Activated T-cell treated with anti-CD3 and anti-CD28 coated beads, Interleukin-2, amount 50 U/mL, for 72 hours (primary cell): ENCODE measurements around the gene PCDHB13. TPM values are rescaled to one million over a fixed set of nuclear protein-coding genes. Genes with fewer than 3 reads are reported as not detected.
"Not testable (repeated sequence)": the region's sequence is repeated elsewhere in the genome, so short reads cannot be mapped to it uniquely, and the experiment has no call there.

Experiments
- ATAC-seq, 2 donors: fragments of 150-1000 bp; cut with Tn5 transposase; replicated peaks in 1 of 2; 2 replicates each; pipeline ENCODE4 v1.10.0; 2021; ENCODE audit warnings: moderate library complexity in 2 of 2, mild to moderate bottlenecking in 1 of 2
- DNase-seq, 2 donors: peaks; one replicate each; pipeline ENCODE4 v3.0.0; 2021 to 2022; ENCODE audit warnings: mixed read lengths in 1 of 2
- H3K27ac Mint-ChIP-seq: one replicate; pipeline ENCODE4 v1.8.0; 2022; ENCODE audit warnings: mild to moderate bottlenecking, moderate library complexity, mixed read lengths
- H3K27me3 Mint-ChIP-seq: one replicate; pipeline ENCODE4 v1.8.0; 2022; ENCODE audit warnings: low read depth, mixed read lengths
- H3K36me3 Mint-ChIP-seq, 2 donors: one replicate each; pipeline ENCODE4 v1.8.0; 2022; ENCODE audit warnings: mixed read lengths in 2 of 2, mild to moderate bottlenecking in 1 of 2; ENCODE audit not compliant: insufficient read depth in 2 of 2
- H3K4me1 Mint-ChIP-seq: one replicate; pipeline ENCODE4 v1.8.0; 2022; ENCODE audit warnings: low read depth, mixed read lengths
- H3K4me3 Mint-ChIP-seq, 2 donors: one replicate each; pipeline ENCODE4 v1.8.0; 2022; ENCODE audit warnings: mild to moderate bottlenecking in 2 of 2, mixed read lengths in 2 of 2, moderate library complexity in 2 of 2
- H3K9me3 Mint-ChIP-seq, 2 donors: one replicate each; pipeline ENCODE4 v1.8.0; 2022; ENCODE audit warnings: mixed read lengths in 2 of 2
- total RNA-seq, 2 donors: library from RNA; stranded (reverse); gene quantifications; one replicate each; pipeline ENCODE4 v1.2.3, GENCODE V29; 2022

Gene PCDHB13
- total RNA-seq, 2 donors from 2014 or later: not detected

DNA sequence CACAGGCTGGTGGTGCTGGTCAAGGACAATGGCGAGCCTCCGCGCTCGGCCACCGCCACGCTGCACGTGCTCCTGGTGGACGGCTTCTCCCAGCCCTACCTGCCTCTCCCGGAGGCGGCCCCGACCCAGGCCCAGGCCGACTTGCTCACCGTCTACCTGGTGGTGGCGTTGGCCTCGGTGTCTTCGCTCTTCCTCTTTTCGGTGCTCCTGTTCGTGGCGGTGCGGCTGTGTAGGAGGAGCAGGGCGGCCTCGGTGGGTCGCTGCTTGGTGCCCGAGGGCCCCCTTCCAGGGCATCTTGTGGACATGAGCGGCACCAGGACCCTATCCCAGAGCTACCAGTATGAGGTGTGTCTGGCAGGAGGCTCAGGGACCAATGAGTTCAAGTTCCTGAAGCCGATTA is 2.3 kb downstream of the PCDHB13 start:
- not testable (repeated sequence) for H3K27ac Mint-ChIP-seq, DNase-seq, H3K4me3 Mint-ChIP-seq, ATAC-seq, H3K4me1 Mint-ChIP-seq
- H3K27me3 Mint-ChIP-seq: peaks cover 24% of the 10 kb centered on the region
- H3K9me3 Mint-ChIP-seq: peaks cover 7 to 16% of the 10 kb centered on the region in 2 donors
- peaks cover 11 to 12% of the 10 kb centered on the region in 2 donors for H3K36me3 Mint-ChIP-seq

DNA sequence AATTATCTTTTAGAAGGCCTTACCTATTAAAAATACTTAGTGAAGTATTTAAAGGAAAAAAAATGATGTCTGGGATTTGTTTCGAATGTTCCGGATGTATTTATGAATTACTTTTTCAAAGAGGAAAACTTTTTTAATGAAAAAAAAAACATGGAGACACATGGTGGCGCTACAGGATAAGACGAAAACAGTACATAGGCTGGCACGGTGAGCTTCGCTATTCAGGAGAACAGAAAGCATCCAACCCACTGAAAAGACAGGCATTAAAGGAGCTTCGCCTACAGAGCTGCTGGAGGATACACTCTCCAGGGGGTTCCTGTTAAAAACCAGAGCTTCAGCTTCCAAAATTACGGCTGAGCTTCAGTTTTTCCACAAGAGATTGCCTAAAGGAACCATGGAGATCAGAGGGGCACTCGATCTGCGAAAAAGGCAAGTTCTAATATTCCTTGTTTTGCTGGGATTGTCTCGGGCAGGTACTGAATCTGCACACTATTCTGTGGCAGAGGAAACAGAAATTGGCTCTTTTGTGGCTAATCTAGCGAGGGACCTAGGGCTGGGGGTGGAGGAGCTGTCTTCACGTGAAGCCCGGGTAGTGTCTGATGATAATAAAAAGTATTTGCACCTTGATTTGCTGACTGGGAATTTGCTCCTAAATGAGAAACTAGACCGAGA is 9.5 kb downstream of the PCDHB13 start, which contains the start of gene PCDHB14:
PCDHB14 (plus strand) TSS at position 232 of the 672 bp plus-strand sequence; CDS start at position 395, 163 bp downstream.
- Mint-ChIP-seq H3K9me3 (peaks cover under 1 to 11% of the 10 kb centered on the region in 2 donors), H3K4me3 (peak within 1 kb of the TSS; percentile 5 to 23), H3K27ac (no peak within 1 kb of the TSS), H3K27me3 (peaks cover 15% of the 10 kb centered on the region), H3K36me3 (peaks cover 3 to 7% of the 10 kb centered on the region in 2 donors), H3K4me1 (no peaks in the 10 kb centered on the region)
- no peak for ATAC-seq
- no peak for DNase-seq

DNA sequence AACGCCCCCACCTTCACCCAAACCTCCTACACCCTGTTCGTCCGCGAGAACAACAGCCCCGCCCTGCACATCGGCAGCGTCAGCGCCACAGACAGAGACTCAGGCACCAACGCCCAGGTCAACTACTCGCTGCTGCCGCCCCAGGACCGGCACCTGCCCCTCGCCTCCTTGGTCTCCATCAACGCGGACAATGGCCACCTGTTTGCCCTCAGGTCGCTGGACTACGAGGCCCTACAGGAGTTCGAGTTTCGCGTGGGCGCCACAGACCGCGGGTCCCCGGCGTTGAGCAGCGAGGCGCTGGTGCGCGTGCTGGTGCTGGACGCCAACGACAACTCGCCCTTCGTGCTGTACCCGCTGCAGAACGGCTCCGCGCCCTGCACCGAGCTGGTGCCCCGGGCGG is 11.1 kb downstream of the PCDHB13 start:
- not testable (repeated sequence) for H3K36me3 Mint-ChIP-seq, H3K27ac Mint-ChIP-seq, H3K4me1 Mint-ChIP-seq, H3K9me3 Mint-ChIP-seq, ATAC-seq, DNase-seq, H3K4me3 Mint-ChIP-seq
- H3K27me3 Mint-ChIP-seq: peaks cover 15% of the 10 kb centered on the region

DNA sequence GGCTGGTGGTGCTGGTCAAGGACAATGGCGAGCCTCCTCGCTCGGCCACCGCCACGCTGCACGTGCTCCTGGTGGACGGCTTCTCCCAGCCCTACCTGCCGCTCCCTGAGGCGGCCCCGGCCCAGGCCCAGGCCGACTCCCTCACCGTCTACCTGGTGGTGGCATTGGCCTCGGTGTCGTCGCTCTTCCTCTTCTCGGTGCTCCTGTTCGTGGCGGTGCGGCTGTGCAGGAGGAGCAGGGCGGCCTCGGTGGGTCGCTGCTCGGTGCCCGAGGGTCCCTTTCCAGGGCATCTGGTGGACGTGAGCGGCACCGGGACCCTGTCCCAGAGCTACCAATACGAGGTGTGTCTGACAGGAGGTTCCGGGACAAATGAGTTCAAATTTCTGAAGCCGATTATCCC is 11.7 kb downstream of the PCDHB13 start:
- not testable (repeated sequence) for H3K36me3 Mint-ChIP-seq, H3K27ac Mint-ChIP-seq, DNase-seq, H3K9me3 Mint-ChIP-seq, H3K4me1 Mint-ChIP-seq, ATAC-seq, H3K4me3 Mint-ChIP-seq
- peaks cover 15% of the 10 kb centered on the region for H3K27me3 Mint-ChIP-seq

DNA sequence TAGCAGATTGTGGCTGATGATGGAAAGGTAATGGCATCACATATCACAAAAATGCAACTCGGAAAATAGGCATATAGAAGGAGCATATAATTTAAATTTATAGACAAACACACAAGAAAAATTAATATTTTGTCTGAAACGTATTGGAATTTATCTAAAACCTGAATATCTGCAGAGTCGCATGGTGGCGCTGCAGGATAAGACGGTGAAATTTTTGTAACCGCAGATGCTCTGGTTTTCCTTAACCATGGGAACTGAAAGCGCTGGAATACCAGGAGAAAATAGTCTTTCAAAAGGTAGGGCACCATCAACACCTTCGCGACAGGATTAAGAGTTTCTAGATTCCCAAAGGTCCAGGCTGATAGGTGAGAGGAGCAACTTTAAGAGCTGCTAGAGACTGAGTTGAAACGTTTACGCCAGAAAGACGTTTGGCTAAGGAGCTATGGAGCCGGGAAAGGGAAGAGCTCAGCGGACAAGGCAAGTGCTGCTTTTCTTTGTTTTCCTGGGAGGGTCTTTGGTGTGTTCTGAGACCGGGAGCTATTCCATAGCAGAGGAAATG is 20.5 kb downstream of the PCDHB13 start:
- Mint-ChIP-seq H3K27ac (no peak overlapping the region), H3K4me1 (no peaks in the 10 kb centered on the region), H3K36me3 (peaks cover 6 to 9% of the 10 kb centered on the region in 2 donors), H3K9me3 (peaks cover 8 to 15% of the 10 kb centered on the region in 2 donors), H3K27me3 (peaks cover 10% of the 10 kb centered on the region), H3K4me3 (no peak overlapping the region)
- ATAC-seq (no peak), DNase-seq (no peak)

DNA sequence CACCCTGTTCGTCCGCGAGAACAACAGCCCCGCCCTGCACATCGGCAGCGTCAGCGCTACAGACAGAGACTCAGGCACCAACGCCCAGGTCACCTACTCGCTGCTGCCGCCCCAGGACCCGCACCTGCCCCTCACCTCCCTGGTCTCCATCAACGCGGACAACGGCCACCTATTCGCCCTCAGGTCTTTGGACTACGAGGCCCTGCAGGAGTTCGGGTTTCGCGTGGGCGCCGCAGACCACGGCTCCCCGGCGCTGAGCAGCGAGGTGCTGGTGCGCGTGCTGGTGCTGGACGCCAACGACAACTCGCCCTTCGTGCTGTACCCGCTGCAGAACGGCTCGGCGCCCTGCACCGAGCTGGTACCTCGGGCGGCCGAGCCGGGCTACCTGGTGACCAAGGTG is 22.2 kb downstream of the PCDHB13 start:
- not testable (repeated sequence) for ATAC-seq, H3K4me1 Mint-ChIP-seq, H3K4me3 Mint-ChIP-seq, DNase-seq, H3K27ac Mint-ChIP-seq
- H3K9me3 Mint-ChIP-seq: peaks cover 10 to 21% of the 10 kb centered on the region in 2 donors
- H3K27me3 Mint-ChIP-seq: peaks cover 17% of the 10 kb centered on the region
- H3K36me3 Mint-ChIP-seq: peaks cover 10 to 13% of the 10 kb centered on the region in 2 donors

DNA sequence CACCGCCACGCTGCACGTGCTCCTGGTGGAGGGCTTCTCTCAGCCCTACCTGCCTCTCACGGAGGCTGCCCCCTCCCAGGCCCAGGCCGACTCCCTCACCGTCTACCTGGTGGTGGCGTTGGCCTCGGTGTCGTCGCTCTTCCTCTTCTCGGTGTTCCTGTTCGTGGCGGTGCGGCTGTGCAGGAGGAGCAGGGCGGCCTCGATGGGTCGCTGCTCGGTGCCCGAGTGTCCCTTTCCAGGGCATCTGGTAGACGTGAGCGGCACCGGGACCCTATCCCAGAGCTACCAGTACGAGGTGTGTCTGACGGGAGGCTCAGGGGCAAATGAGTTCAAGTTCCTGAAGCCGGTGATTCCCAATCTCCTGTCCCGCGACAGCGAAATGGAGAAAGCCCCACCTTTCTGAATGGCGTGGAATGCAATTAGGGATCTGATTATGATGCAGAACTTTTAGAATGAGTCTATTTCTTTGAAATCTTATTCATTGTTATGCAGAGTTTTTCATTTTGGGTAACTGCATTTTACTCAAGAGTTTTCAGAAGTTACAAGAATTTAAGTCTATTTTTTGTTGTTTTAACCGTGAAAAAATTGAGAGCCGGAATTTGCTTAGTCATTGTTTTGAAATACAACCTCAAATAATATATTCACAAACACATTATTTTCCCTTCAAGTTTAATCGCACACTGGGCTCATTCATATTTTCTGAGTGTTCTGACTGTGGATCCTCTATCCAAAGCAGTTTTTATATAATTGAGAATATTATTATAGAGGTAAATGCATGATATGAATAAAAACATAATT is 23.0 kb downstream of the PCDHB13 start:
- Mint-ChIP-seq H3K36me3 (peaks cover 12 to 14% of the 10 kb centered on the region in 2 donors), H3K27me3 (peaks cover 18% of the 10 kb centered on the region), H3K4me3 (no peak overlapping the region), H3K9me3 (peaks cover 11 to 19% of the 10 kb centered on the region in 2 donors), H3K4me1 (no peaks in the 10 kb centered on the region), H3K27ac (no peak overlapping the region)
- ATAC-seq (no peak), DNase-seq (no peak)

DNA sequence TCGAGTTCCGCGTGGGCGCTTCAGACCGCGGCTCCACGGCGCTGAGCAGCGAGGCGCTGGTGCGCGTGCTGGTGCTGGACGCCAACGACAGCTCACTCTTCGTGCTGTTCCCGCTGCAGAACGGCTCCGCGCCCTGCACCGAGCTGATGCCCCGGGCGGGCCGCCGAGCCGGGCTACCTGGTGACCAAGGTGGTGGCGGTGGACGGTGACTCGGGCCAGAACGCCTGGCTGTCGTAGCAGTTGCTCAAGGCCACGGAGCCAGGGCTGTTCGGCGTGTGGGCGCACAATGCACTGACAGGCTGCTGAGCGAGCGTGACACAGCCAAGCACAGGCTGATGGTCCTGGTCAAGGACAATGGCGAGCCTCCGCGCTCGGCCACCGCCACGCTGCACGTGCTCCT is 27.8 kb downstream of the PCDHB13 start:
- no peak for DNase-seq
- Mint-ChIP-seq H3K27me3 (peaks cover 42% of the 10 kb centered on the region), H3K36me3 (peaks cover 10 to 26% of the 10 kb centered on the region in 2 donors), H3K4me1 (no peaks in the 10 kb centered on the region), H3K9me3 (peaks cover 10 to 18% of the 10 kb centered on the region in 2 donors), H3K27ac (no peak overlapping the region), H3K4me3 (no peak overlapping the region)
- no peak for ATAC-seq

DNA sequence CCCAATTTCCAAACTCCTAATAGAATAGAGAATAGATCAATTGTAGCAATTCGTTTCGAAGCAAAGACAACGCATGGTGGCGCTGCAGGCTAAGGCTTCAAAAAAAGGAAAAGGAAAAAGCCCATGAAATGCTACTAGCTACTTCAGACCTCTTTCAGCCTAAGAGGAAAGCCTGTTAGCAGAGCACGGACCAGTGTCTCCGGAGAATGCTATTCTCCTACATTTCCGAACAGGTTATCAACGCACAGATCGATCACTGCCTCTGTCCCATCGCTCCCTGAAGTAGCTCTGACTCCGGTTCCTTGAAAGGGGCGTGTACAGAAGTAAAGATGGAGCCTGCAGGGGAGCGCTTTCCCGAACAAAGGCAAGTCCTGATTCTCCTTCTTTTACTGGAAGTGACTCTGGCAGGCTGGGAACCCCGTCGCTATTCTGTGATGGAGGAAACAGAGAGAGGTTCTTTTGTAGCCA is 31.6 kb downstream of the PCDHB13 start, which contains the start of gene PCDHB15:
PCDHB15 (plus strand) TSS at position 146 of the 468 bp plus-strand sequence; CDS start at position 330, 184 bp downstream.
- peaks cover 17 to 30% of the 10 kb centered on the region in 2 donors for H3K9me3 Mint-ChIP-seq
- peak within 1 kb of the TSS in 1 of 2 donors; percentile 14 for H3K4me3 Mint-ChIP-seq
- DNase-seq (peak; percentile 8 to 19), ATAC-seq (no peak)
- H3K36me3 Mint-ChIP-seq: peaks cover 22 to 30% of the 10 kb centered on the region in 2 donors
- H3K27ac Mint-ChIP-seq: no peak within 1 kb of the TSS
- H3K4me1 Mint-ChIP-seq: no peaks in the 10 kb centered on the region
- peaks cover 33% of the 10 kb centered on the region for H3K27me3 Mint-ChIP-seq

DNA sequence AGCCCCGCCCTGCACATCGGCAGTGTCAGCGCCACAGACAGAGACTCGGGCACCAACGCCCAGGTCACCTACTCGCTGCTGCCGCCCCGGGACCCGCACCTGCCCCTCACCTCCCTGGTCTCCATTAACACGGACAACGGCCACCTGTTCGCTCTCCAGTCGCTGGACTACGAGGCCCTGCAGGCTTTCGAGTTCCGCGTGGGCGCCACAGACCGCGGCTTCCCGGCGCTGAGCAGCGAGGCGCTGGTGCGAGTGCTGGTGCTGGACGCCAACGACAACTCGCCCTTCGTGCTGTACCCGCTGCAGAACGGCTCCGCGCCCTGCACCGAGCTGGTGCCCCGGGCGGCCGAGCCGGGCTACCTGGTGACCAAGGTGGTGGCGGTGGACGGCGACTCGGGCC is 33.3 kb downstream of the PCDHB13 start:
- DNase-seq, H3K4me1 Mint-ChIP-seq, H3K27ac Mint-ChIP-seq, ATAC-seq, H3K4me3 Mint-ChIP-seq: not testable (repeated sequence)
- H3K9me3 Mint-ChIP-seq: peaks cover 14 to 26% of the 10 kb centered on the region in 2 donors
- H3K27me3 Mint-ChIP-seq: peaks cover 23% of the 10 kb centered on the region
- peaks cover 13 to 22% of the 10 kb centered on the region in 2 donors for H3K36me3 Mint-ChIP-seq

DNA sequence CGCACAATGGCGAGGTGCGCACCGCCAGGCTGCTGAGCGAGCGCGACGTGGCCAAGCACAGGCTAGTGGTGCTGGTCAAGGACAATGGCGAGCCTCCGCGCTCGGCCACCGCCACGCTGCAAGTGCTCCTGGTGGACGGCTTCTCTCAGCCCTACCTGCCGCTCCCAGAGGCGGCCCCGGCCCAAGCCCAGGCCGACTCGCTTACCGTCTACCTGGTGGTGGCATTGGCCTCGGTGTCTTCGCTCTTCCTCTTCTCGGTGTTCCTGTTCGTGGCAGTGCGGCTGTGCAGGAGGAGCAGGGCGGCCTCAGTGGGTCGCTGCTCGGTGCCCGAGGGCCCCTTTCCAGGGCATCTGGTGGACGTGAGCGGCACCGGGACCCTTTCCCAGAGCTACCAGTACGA is 33.7 kb downstream of the PCDHB13 start:
- not testable (repeated sequence) for H3K4me3 Mint-ChIP-seq, H3K4me1 Mint-ChIP-seq, H3K27ac Mint-ChIP-seq, ATAC-seq, DNase-seq
- Mint-ChIP-seq H3K27me3 (peaks cover 21% of the 10 kb centered on the region), H3K9me3 (peaks cover 13 to 26% of the 10 kb centered on the region in 2 donors), H3K36me3 (peaks cover 12 to 20% of the 10 kb centered on the region in 2 donors)

DNA sequence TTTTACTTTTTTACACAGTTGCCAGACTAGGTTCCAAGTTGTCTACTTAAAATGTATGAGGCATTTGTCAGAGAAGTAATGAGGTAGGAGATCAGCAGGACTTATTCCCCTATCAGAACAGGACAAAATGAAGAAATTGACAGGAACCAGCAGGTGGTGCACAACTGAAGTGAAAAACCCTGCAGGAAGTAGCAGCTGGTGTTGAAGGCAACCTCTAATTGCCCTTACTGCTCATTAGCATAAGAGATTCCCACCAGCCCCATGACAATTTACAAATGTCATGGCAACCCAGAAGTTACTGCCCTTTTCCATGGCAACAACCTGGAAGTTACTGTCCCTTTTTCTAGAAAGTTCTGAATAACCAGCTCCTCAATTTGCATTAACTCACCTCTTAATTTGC is 36.9 kb downstream of the PCDHB13 start:
- no peak for DNase-seq
- no peaks in the 10 kb centered on the region for H3K27me3 Mint-ChIP-seq
- peaks cover 19 to 25% of the 10 kb centered on the region in 2 donors for H3K36me3 Mint-ChIP-seq
- ATAC-seq: no peak
- peaks cover 18 to 24% of the 10 kb centered on the region in 2 donors for H3K9me3 Mint-ChIP-seq
- H3K4me1 Mint-ChIP-seq: no peaks in the 10 kb centered on the region
- no peak overlapping the region for H3K27ac Mint-ChIP-seq
- no peak overlapping the region for H3K4me3 Mint-ChIP-seq

DNA sequence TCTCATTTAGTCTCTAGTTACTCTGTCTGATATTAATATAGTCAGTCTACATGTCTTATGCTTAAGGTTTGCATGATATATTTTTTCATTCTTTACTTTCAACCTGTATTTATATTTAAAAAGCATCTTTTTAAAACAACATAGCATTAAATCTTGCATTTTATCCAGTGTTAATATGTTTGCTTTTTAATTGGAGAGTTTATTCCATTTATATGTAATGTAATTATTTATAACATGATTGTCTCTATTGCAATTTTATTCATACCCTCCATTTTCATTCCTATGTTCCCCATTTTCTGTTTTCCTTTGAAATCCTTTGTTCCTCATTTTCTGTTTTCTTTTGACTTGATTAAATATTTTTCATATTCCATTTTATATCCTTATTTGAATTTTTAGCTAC is 44.7 kb downstream of the PCDHB13 start:
- Mint-ChIP-seq H3K27ac (peak overlapping the region; percentile 48), H3K36me3 (peaks cover 21 to 47% of the 10 kb centered on the region in 2 donors), H3K9me3 (peaks cover 17 to 26% of the 10 kb centered on the region in 2 donors), H3K4me1 (no peaks in the 10 kb centered on the region), H3K4me3 (no peak overlapping the region), H3K27me3 (no peaks in the 10 kb centered on the region)
- ATAC-seq (no peak), DNase-seq (no peak)
